SK-N-MC (cell line): ENCODE results near the gene ABI2.

Source experiments
- DNase-seq: peaks from one replicate; pipeline ENCODE4 v3.0.0-alpha.2; 2011; ENCODE audit warnings: low read depth, low spot score
- H3K27ac ChIP-seq: fragments of 200-600 bp; sonication (generic); 2 replicates; pipeline ENCODE4 v1.5.1; 2016; ENCODE audit warnings: mixed run types
- H3K36me3 ChIP-seq: fragments of 200-600 bp; sonication (generic); 2 replicates; pipeline ENCODE4 v1.6.1; 2017; ENCODE audit warnings: antibody characterized with exemption, low read length, mixed read lengths; ENCODE audit not compliant: insufficient read depth
- H3K4me3 ChIP-seq: fragments of 200-600 bp; sonication (generic); 2 replicates; pipeline ENCODE4 v1.5.1; 2016
- H3K9ac ChIP-seq: fragments of 200-600 bp; sonication (generic); 2 replicates; pipeline ENCODE4 v1.8.0; 2017; ENCODE audit warnings: mixed run types, mixed read lengths; ENCODE audit not compliant: insufficient read length
- H3K9me3 ChIP-seq: fragments of 200-600 bp; sonication (generic); 2 replicates; pipeline ENCODE4 v1.6.1; 2017; ENCODE audit warnings: low read depth, mild to moderate bottlenecking, antibody characterized with exemption, low read length, moderate library complexity, mixed read lengths
- EZH2 ChIP-seq: fragments of 200-600 bp; sonication (generic); IDR thresholded peaks from one replicate; pipeline ENCODE4 v1.6.1; 2017; ENCODE audit warnings: antibody characterized with exemption
- FOXP2 ChIP-seq: optimal IDR thresholded peaks from 2 replicates; pipeline ENCODE3; 2011; ENCODE audit warnings: mild to moderate bottlenecking, moderate library complexity; ENCODE audit not compliant: insufficient read depth; ENCODE audit errors: extremely low read length, control extremely low read depth
- POLR2AphosphoS5 ChIP-seq: IDR thresholded peaks from 2 replicates; pipeline ENCODE4 v1.6.1; 2012; ENCODE audit warnings: mild to moderate bottlenecking, low read depth, low read length, borderline replicate concordance

Gene ABI2

DNA sequence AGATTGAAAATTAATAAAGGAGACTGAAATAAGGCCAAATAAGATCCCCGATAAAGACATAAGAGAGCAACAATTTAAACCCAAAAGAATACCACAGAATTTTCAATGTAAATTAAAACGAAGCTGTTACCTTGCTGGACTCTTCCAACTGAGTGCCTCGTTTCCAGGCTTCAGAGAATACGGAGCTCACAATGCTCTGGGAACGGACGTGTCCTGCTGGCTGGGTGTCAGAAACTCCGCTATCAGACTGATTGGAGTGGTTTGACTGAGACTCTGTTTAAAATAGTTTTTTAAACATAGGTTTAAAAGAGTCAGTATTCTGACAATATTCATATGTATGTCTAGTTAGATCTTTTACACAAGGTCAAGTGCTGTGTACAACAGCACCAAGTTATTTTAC is 116.5 kb downstream of the ABI2 start:
- Histone ChIP-seq H3K9ac (no peak overlapping the region), H3K36me3 (peaks cover 13% of the 10 kb centered on the region; the same call in 1 of the 2 replicates), H3K4me3 (no peak overlapping the region), H3K27ac (no peak overlapping the region), H3K9me3 (no peaks in the 10 kb centered on the region)
- DNase-seq: no peak
- TF ChIP-seq POLR2AphosphoS5 (no peak), EZH2 (no peak)

DNA sequence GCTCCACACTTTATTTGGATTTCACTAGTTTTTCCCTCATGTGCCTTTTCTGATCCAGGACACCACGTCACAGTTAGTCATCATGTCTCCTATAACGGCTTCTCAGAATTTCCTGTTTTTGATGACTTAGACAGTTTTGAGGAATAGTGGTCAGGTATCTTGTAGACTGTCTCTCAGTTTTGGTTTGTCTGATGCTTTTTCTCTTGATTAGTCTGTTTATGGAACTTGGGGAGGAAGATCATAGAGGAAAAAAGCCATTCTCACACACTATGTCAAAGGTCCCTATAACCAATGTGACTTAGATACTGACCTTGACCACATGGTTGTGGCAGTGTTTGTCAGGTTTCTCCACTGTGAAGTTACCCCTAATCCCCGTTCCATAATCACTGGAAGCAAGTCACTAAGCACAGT is 117.9 kb downstream of the ABI2 start:
- no peak for DNase-seq
- H3K36me3 ChIP-seq: peaks cover 13% of the 10 kb centered on the region; the same call in 1 of the 2 replicates
- H3K9ac ChIP-seq: no peak overlapping the region
- H3K9me3 ChIP-seq: no peaks in the 10 kb centered on the region
- no peak overlapping the region for H3K4me3 ChIP-seq
- TF ChIP-seq EZH2: no peak
- no peak for TF ChIP-seq POLR2AphosphoS5
- TF ChIP-seq FOXP2: no peak
- no peak overlapping the region for H3K27ac ChIP-seq

DNA sequence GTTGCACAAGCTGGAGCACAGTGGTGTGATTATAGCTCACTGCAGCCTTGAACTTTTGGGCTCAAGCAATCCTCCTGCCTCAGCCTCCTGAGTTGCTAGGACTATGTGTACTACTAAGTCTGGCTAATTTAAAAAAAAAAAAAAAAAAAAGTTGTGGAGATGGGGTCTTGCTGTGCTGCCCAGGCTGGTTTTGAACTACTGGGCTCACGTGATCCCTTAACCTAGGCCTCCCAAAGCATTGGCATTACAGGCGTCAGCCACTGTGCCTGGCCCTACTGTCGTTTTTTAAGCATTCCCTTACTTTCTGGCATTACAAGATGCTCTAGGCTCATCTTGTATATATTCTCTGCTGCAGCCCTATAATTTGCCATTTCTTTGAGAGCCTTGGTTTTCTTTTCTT is 118.6 kb downstream of the ABI2 start:
- Histone ChIP-seq H3K9ac (no peak overlapping the region), H3K9me3 (no peaks in the 10 kb centered on the region), H3K27ac (no peak overlapping the region), H3K36me3 (peaks cover 9% of the 10 kb centered on the region; the same call in 1 of the 2 replicates), H3K4me3 (no peak overlapping the region)
- no peak for DNase-seq
- TF ChIP-seq POLR2AphosphoS5: no peak
- TF ChIP-seq FOXP2: no peak
- TF ChIP-seq EZH2: no peak

DNA sequence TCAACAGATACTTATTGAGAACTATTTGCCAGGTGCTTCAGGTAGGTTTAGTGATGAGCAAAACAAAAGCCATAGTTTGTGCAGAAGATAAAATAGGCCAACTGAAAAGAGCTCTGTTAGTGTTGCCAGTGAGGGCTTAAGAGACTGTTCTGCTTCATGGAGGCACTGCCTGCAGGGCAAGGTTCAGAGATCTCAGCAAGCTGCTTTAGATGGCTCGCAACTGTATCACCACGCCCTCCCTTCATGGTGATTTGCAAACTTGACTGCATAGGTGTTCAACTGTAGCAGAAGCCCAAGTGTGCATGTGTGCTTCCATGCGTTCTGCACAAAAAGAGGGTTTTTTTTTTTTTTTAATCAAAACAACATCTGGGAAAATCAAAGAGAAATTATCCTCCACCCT is 122.4 kb downstream of the ABI2 start:
- TF ChIP-seq POLR2AphosphoS5: no peak
- TF ChIP-seq EZH2: no peak
- TF ChIP-seq FOXP2: no peak
- no peak overlapping the region for H3K9ac ChIP-seq
- H3K27ac ChIP-seq: no peak overlapping the region
- H3K36me3 ChIP-seq: peaks cover 4% of the 10 kb centered on the region; the same call in 1 of the 2 replicates
- no peak overlapping the region for H3K4me3 ChIP-seq
- DNase-seq: no peak
- H3K9me3 ChIP-seq: no peaks in the 10 kb centered on the region

DNA sequence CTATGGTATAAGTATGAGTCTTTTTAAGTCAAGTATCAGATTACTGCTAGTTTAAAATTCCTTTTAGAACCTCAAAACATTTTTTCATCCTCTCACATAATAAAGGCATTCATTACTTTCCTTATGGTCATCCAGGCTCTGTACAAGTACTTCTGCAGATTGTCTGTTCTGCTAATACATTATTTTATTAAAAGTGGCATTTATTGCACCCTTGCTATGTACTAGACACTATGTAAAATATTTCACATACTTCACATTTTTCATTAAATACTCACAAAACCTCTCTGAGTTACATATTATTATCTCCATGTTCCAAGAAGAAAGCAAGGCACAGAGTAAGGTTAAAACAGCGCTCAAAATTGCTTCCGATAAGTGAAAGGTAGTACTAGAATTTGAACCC is 122.8 kb downstream of the ABI2 start:
- peak overlapping the region; percentile 15; the same call in 1 of the 2 replicates for H3K27ac ChIP-seq
- H3K4me3 ChIP-seq: no peak overlapping the region
- H3K9me3 ChIP-seq: no peaks in the 10 kb centered on the region
- H3K9ac ChIP-seq: no peak overlapping the region
- peaks cover 4% of the 10 kb centered on the region; the same call in 1 of the 2 replicates for H3K36me3 ChIP-seq
- no peak for DNase-seq
- no peak for TF ChIP-seq EZH2
- TF ChIP-seq FOXP2: no peak

DNA sequence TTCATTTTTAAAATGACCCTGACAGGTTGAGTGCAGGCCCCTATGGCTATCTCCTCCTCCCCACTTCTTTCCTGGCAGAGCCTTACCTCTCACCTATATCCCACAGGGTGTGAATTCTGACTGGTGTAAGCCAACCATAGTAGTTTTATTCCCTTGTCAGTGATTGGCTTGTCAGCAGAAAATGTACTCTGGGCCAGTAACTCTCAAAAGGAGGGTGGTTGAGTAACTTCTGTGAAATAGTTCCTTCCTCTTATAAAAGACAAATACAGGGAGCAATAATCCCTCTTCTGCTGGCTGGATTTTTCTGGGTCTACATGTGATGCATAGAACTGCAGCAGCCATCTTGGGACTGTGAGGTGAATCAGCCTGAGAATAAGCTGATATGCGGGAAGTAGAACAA is 123.5 kb downstream of the ABI2 start:
- Histone ChIP-seq H3K9ac (no peak overlapping the region), H3K27ac (0 out of 2 replicates have a peak overlapping the region, but pooled peaks have one; percentile 15), H3K4me3 (no peak overlapping the region), H3K9me3 (no peaks in the 10 kb centered on the region), H3K36me3 (peaks cover 4% of the 10 kb centered on the region; the same call in 1 of the 2 replicates)
- no peak for TF ChIP-seq EZH2
- TF ChIP-seq POLR2AphosphoS5: no peak
- TF ChIP-seq FOXP2: no peak
- no peak for DNase-seq

DNA sequence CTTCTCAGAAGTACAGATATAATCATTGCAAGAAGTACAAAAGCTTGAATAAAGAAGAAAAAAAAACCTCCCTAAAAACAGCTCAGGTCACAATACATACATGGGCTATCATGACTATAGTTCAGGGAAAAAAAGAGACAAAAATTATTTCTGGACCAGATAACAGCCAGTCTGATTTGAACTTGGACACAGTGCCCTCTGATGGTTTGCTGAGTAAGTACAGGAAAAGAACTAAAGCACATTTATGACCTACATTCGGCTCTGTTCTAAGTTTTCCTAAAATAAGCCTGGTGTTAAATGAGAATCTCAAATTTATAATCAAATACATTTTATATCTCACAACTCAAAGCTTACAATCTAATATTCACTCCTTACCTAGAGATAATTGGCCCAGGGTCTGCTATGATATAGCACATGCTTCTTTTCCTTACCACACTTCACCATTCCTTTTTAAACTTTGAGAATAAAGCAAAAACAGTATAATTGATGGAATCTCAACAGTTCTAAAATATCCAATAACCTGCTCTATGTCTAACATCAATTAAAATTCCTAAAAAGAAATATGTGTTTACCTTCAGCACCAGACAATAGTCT is 125.8 kb downstream of the ABI2 start:
- Histone ChIP-seq H3K9ac (no peak overlapping the region), H3K36me3 (peaks cover 10% of the 10 kb centered on the region; the same call in 1 of the 2 replicates), H3K9me3 (no peaks in the 10 kb centered on the region), H3K4me3 (no peak overlapping the region), H3K27ac (no peak overlapping the region)
- DNase-seq: peak; percentile 44
- no peak for TF ChIP-seq FOXP2
- no peak for TF ChIP-seq EZH2
- no peak for TF ChIP-seq POLR2AphosphoS5

DNA sequence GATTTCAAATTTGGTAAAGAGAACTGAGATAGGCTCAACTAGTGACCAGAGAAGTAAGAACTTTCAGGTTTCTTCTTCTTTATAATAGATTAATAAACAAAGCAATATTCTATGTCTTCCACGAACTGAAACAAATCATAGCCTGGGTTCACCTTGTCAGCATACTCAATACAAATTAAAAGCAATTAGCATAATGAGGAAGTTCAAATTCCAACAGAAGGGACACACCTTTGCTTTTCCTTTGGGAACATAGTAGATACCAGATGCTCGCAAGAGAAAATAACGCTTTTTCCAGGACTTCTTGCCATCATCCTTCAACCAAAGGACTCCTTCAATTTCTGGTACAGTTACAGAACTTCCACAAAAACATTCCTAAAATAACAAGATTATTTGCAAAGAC is 127.0 kb downstream of the ABI2 start:
- Histone ChIP-seq H3K9me3 (no peaks in the 10 kb centered on the region), H3K27ac (no peak overlapping the region), H3K9ac (no peak overlapping the region), H3K4me3 (no peak overlapping the region), H3K36me3 (peaks cover 19% of the 10 kb centered on the region)
- no peak for DNase-seq
- TF ChIP-seq FOXP2 (no peak), POLR2AphosphoS5 (no peak), EZH2 (no peak)

DNA sequence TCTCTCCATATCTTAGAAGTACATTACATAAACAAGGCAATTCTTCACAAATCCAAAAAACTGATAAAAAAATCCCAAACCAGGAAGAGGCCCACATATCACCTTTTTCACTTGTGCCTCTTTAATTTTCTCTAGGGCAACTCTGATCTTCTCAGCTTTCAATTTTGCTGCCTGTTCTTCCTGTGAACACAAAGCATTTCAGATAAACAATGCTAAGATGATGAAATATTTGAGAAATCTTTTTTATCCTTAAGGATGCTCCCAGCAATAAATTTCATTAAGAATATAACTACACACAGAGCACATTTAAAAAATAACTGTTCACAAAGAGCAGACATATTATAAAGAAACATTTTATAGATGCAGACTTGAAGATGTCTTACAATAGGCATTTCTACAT is 133.6 kb downstream of the ABI2 start:
- Histone ChIP-seq H3K4me3 (no peak overlapping the region), H3K27ac (peak overlapping the region; percentile 59), H3K36me3 (peaks cover 15% of the 10 kb centered on the region), H3K9ac (peak overlapping the region; percentile 11), H3K9me3 (no peaks in the 10 kb centered on the region)
- TF ChIP-seq FOXP2: no peak
- TF ChIP-seq POLR2AphosphoS5: no peak
- TF ChIP-seq EZH2: no peak
- no peak for DNase-seq
